HG03354 (cell line): ENCODE data around the gene PGP.

ENCODE experiments used
- ATAC-seq: cut with Tn5 transposase; IDR thresholded peaks from one replicate; pipeline ENCODE4 v1.9.1; 2021; ENCODE audit warnings: mild to moderate bottlenecking; ENCODE audit not compliant: unreplicated experiment, poor library complexity, severe bottlenecking

The PGP gene

DNA sequence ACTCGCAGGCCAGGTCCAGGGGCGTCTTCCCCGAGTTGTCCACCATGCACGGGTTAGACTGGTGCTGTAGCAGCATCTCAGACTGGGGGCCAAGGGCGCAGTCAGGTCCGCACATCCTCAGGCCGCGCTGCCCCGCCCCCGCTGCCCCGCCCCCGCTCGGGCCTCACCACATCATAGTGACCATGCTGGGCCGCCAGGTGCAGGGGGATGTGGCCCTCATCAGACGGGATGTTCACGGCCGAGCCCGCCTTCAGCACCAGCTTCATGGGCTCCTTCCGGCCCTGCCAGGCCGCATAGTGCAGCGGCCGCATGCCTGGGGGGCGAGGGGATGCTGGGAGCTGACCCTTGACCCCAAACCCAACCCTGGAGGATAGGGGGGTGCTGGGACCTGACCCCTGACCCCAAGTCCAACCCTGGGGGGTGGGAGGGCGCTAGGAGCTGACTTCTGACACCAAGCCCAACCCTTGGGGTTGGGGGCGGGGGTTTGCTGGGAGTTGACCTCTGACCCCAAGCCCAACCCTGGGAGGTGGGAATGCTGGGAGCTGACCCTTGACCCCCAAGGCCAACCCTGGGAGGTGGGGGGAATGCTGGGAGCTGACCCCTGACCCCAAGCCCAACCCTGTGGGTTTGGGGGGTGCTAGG, 25.3 kb downstream of the PGP start:
- ATAC-seq = no peak

DNA sequence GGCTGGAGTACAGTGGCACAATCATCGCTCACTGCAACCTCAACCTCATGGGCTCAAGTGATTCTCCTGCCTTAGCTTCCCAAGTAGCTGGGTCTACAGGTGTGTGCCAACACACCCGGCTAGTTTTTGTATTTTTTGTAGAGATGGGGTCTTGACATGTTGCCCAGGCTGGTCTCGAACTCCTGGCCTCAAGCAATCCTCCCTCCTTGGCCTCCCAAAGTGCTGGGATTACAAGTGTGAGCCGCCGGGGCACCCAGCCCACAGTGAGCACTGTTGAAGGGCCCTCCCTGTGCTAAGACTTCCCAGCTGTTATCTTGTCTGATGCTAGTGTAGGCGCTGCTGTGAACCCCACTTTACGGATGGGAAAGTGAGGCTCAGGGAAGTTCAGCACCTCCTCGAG, 26.2 kb downstream of the PGP start:
- no peak for ATAC-seq

DNA sequence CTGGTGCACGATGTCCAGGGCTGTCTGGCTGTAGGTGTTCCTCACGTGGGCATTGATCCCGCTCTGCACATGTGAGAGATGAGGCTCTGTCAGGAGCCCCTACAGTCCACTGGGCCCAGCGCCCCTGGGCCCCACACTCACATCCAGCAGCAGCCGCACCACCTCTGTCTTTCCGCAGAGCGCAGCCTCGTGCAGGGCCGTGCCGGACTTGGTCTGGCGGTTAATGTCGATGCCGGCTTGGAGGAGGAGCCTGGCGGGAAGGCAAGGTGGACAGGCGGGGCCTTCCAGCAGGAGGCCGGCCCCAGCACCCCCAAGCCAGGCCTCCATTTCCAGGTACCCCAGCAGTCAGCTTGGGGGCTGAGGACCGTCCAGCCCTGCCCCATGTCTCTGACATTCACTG, 27.4 kb downstream of the PGP start:
- no peak for ATAC-seq

DNA sequence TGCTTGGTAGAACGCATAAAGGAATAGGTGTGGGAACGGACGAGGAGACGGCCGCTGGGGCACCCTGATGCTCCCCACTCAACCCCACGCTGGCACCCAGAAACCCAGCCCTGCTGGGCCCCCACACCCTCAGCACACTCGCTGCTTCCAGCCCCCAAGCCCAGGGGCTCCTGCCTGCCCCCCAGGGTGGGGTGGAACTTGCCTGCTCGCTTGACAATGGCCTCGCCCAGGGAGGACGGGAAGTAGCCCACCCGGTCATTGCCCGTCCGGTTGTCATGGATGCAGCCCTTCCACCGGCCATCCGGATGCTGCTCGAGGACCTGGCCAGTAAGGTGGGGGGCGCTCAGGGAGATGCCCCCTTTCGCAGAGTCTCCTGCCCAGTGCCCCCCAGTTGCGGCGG, 28.1 kb downstream of the PGP start:
- no peak for ATAC-seq

DNA sequence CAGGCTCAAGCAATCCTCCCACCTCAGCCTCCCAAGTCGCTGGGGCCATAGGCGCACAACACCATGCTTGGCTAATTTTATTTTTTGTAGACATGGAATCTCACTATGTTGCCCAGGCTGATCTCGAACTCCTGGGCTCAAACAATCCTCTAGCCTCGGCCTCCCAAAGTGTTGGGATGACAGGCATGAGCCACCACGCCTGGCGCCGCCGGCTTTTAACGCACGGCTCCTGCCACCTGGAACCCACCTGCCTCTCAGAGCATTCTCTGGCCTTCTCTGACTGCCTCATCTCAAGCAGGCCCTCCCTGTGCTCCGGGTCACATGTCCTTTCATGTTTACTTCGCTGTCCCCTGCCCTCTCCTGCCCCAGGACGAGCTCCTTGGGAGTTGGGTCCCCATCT, 28.6 kb downstream of the PGP start:
- no peak for ATAC-seq

DNA sequence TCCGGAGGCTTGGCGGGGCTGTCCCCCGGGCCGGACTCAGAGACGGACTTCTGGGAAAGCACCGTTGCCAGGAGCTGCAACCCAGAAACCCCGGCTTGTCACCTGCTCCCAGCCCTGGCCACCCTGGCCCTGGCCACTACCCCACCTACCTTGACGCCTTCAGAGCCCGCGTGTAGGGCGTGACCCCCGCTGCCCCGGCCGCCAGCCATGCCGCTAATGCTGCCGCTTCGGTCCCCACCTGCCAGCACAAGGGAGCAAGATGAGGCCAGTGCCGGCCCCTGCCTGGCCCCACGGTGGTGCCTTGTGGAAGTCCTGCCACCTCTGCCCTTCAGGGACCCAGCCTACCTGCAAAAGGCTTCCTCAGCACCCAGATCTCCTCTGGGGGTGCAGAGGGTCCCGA, 29.7 kb downstream of the PGP start:
- ATAC-seq = no peak

DNA sequence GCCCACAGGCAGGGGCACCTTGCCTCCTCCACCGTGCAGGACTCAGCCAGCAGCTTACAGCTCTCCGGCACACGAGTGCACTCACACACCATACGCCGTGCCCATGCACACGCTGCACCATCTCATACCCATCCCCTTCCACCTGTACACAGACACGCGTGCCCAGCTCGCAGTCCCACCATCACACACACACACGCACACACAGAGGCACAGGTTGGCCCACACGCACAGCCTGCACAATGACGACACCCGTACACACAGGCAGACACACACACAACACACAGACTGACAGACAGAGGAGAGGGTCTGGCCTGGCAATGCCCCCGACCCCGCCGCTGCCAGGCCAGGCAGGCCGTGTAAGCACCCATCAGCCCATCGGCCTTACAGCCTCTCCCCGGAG, 30.3 kb downstream of the PGP start:
- ATAC-seq = no peak

DNA sequence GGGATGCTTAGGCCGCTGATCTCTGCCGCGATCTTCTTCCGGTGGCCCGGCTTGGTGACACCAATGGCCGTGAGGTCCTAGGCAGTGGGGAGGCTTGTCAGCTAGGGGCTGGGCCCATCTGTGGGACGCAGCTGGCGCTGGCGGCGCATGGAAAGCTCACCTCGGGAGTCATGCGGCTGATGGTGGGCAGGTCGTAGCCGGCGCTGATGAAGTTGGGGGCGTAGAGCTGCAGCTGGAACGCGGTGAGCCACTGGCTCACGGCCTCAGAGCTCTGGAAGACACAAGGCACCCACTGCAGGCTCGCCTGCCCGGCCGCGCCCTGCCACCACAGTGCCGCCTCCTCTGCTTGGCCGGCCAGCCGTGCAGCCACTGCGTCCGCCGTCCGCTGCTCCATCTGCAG, 31.0 kb downstream of the PGP start:
- no peak for ATAC-seq

DNA sequence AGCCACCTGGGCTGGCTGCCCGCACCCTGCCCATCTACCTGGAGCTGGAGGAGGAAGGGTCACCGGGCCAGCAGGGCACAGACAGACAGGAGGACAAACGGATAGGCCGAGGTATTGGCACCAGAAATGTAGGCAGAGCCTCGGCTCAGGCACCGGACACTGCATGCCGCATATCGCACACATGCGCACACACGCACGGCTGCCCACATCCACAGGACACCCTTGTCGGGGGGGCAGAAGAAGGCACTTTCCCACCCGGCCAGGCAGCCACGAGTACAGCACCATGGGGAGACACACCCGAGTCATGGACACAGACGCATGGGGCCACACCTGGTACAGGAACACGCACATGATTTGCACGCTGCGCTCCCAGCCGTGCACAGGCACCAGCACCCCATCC, 32.7 kb downstream of the PGP start:
- no peak for ATAC-seq

DNA sequence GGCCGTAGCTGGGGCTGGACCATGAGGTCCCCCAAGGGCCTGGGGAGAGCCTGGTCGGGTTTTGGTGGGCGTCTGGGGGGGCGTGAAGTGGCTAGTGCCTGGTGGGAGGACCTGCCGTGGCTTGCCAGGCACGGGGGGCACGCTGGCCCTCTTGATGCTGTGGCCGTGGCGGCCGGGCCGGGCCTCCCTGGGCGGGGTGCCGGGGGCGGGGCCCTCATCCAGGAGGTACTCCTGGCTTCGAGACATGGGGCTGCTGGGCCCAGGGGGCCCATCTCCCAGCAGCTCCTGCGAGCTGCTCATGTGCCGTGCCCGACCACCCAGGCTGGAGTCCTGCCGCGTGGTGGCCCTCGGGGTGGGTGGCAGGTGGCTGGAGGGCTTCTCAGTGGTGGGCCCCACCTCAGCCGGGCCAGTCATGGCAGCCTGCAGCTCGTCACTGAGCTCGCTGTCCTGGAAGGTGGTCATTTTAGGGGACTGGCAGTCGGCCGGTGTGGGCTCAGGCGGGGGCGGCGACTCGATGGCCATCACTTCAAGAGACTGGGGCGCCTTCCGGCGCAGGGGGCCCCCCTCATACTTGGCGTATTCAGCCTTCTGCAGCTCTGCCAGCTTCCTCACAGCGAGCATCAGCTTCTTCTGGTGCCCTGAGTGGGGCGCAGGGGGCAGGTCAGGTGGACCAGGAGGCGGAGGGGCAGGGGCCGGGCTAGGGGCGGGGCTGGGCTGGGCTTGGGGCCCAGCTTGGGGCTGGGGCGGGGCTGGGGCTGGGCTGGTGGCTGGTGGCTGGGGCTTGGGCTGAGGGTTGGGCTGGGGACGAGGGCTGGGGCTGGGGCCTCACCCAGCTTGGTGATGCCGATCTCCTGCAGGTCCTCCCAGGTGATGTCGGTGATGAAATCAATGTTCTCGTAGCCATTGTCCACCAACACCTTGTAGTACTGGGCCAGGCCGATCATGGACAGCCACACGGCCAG, 33.4 kb downstream of the PGP start:
- ATAC-seq = no peak

DNA sequence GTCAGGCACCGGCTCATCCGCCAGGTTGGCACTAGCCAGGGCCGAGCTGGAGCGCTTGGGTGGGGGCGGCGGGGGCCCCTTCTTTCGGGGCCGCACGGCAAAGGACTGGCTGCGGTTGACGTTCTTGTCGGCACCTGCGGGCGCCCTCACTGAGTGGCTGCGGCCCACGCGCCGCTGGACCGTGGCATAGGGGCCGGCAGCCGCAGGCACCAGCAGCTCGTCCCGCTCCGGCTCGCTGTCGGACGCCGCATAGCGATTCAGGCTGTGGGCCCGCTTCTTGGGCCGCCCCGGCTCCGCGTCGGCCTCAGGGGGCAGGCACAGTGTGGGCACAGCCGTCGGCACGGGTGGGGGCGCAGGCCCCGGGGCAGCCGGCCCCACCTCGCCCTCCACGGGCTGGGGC, 34.2 kb downstream of the PGP start:
- no peak for ATAC-seq

DNA sequence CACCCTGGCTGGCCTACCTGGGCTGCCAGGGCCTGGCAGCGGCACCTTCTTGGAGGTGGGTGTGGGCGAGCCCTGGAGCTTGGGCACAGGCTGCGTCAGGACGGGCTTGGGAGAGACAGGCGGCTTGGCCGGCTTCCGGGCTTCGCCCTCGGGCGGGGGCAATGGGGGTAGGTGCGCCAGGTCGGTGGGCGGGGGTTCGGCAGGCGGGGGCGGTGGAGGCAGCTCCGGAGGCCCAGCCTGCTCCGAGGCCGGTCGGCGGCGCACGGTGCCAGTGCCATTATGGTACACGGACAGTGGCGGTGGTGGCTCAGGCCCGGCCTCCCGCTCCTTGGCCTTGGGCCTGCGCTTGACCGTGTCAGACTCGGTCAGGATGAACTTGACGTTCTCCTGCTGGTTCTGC, 35.1 kb downstream of the PGP start:
- ATAC-seq = no peak

DNA sequence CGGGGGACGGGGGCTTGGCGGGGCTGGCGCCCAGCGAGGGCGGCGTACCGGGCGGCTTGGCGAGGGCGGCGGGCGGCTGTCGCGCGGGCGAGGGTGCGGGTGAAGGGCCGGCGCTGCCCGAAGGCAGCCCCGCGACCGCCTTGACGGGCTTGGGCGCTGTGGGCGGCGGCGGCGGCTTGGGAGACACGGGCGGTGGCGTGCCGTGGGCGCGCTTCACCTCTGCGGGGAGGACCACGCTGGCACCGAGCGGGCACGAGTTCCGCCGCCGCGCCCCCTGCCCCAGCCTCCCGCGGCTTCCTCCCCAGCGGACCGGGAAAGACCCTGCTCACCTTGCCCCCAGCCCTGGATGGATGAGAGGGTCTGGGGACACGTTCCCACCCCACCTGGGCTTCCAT, 35.5 kb downstream of the PGP start:
- ATAC-seq = no peak

DNA sequence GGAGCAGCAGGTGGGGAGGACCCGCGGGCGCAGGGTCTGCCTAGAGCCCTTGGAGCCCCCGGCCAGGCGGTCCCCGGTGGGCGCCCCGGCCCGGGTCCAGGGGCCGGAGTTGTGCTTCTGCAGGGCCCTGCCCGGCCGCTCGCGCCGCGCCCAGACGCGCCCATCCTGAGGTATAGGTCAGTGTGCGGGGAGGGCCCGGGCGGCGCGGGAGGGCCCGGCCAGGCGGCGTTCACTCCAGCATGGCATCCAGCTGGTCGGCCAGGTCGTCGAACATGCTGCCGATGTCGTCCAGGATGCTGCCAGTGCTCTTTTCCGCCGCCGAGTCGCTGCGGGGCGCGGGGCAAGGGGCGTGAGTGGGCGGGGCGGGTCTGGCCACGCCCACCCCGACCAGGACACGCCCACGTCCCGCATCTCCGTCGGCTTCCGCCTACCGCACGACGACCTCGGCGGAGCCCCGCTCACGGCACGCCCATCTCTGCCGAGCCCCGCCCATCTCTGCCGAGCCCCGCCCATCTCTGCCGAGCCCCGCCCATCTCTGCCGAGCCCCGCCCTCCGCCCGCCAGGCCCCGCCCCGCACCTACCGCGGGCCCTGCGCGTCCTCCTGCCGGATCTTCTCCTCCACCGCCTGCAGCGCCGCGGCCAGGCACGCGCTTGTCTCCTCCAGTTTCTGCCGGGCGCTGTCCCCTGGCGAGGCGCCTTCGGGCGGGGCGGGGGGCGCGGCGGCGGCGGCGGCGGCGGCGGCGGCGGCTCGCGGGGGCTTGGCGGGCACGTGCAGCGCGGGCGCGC, 36.1 kb downstream of the PGP start:
- ATAC-seq = no peak

DNA sequence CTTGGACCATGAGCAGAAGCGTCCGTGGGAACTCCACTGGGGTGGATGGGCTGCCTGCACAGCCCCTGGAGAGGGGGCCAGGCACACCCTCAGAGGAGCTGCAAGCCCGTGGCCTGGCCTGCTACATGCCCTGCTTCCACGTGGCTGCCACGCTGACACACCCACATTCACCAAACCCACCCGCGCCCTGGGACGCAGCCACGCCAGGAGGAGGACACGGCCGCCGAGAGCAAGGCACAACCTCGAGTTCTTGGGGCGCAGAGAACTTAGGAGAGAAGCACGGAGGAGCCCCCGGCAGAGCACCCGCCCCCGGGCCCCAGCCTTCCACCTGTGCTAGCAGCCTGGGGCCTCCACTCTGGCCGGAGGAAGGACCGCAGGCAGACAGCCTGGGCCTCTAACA, 37.1 kb downstream of the PGP start:
- no peak for ATAC-seq

DNA sequence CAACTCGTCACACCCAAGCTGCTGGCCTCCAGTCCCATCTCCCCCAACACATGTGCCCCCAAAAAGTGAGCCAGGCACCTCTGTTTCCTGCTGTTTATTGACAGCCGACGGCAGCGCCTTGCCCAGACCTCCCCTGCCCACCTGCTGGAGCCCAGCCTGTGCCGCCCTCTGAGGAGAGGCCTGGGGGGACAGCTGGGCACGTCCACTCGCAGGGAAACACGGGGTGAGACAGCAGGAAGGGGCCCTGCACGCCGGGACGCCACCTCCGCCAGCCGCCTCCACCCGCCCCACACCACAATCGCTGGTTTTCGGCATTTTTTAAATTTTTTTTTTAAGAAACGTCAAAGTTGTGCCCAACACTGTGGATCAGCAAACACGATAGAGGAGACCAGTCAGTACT, 37.5 kb downstream of the PGP start:
- no peak for ATAC-seq

DNA sequence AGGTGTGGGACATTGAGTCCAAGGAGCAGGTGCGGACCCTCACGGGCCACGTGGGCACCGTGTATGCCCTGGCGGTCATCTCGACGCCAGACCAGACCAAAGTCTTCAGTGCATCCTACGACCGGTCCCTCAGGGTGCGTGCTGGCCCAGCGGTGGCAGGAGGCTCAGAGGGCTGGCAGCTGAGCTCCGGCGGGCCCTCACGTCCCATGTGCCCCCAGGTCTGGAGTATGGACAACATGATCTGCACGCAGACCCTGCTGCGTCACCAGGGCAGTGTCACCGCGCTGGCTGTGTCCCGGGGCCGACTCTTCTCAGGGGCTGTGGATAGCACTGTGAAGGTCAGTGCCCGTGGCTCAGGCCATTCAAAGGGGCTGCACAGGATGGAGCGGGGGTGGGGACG, 38.6 kb downstream of the PGP start:
- ATAC-seq = no peak

DNA sequence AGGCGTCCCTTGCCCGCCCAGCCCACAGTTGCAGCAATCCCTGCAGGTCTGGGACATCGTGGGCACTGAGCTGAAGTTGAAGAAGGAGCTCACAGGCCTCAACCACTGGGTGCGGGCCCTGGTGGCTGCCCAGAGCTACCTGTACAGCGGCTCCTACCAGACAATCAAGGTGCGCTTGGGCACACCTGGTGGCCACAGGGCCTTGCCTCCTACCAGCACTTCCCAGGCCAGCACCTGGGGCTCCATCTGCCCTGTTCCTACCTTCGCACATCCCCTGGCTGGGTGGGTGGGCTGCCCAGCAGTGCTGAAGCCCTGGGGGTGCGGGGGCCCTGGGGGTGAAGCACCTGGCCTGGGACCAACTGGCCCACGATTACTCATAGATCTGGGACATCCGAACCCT, 39.2 kb downstream of the PGP start:
- no peak for ATAC-seq

DNA sequence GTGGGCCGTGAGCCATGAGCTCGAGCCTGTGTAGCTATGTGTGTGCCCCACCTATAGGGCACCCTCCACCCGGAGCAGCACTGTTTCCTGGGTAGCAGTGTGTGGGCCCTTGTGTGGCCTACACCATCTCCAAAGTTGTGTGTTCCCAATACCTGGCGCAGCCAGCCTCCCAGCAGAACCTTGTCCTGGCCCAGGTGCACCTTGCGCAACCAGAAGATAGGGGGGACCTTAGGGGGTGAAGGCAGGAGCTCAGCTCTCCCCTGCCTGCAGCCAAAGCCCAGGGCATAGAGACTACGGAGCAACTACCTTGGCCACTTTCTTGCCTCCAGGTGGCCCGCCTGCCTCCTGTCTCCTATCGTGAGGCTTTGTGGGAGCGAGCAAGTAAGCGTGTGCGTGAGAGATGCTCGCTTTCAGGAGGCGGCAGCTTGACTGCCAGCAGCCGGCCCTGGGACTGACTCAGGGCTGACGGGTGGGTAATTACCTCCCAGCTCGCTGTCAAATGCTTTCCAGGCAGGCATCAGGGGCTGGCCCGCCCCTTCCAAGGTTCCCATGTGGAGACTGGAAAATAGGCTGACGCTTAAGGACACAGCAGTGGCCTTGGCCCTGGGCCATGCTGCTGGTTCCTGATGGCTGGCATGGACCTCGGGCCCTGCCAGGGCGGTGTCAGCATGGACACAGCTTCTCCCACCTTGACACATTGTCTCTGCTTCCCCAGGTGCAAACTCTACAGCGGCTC, 40.1 kb downstream of the PGP start:
- ATAC-seq = no peak

DNA sequence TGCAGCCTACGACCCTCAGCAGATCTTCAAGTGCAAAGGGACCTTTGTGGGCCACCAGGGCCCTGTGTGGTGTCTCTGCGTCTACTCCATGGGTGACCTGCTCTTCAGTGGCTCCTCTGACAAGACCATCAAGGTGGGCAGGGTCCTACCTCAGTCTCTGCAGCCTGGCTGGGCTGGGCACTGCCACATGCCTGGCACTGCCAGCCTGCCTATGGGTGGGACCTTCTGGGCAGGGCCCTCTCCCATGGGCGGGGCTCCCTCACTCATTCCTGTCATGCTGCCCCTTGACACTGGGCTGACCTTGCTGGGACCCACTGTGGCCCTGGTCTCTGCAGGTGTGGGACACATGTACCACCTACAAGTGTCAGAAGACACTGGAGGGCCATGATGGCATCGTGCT, 40.7 kb downstream of the PGP start:
- ATAC-seq = no peak
